ENCODE data around the gene FAM53B. TPM values are rescaled to one million over a fixed set of nuclear protein-coding genes. Genes with fewer than 3 reads are reported as not detected.

The FAM53B gene
- total RNA-seq, 1 donor from 2014 or later = 41.3 TPM

DNA sequence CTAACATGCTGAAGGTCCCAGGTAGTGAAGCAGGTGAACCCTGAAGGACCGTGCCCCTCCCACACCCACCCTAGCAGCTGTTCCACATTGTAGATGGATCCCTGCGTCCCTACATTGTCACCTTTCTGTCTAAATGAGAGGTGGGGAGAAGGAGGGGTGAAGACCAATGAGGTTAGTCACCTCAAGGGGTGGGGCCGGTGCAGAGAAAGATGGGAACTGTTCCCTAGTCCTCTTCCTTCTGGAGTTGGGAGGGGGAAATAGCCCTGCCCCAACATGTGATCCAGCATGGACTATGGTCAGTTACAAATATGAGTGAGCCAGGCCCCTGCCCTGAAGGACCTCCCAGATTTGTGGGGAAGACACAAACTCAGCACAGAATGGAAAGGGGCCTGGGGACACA lies 158.0 kb downstream of the FAM53B start:
- Mint-ChIP-seq H3K9me3 (peaks cover 6% of the 10 kb centered on the region), H3K27ac (ENCODE audit: unreplicated experiment) (no peak overlapping the region), H3K27me3 (ENCODE audit: low read depth) (no peaks in the 10 kb centered on the region), H3K4me3 (no peak overlapping the region), H3K4me1 (peaks cover 28% of the 10 kb centered on the region), H3K36me3 (ENCODE audit: low read depth) (no peaks in the 10 kb centered on the region)
- TF ChIP-seq, protein P1, sequence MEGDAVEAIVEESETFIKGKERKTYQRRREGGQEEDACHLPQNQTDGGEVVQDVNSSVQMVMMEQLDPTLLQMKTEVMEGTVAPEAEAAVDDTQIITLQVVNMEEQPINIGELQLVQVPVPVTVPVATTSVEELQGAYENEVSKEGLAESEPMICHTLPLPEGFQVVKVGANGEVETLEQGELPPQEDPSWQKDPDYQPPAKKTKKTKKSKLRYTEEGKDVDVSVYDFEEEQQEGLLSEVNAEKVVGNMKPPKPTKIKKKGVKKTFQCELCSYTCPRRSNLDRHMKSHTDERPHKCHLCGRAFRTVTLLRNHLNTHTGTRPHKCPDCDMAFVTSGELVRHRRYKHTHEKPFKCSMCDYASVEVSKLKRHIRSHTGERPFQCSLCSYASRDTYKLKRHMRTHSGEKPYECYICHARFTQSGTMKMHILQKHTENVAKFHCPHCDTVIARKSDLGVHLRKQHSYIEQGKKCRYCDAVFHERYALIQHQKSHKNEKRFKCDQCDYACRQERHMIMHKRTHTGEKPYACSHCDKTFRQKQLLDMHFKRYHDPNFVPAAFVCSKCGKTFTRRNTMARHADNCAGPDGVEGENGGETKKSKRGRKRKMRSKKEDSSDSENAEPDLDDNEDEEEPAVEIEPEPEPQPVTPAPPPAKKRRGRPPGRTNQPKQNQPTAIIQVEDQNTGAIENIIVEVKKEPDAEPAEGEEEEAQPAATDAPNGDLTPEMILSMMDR (conservative IDR thresholded peaks at IDR 0.05) = no peak
- no peak for DNase-seq (ENCODE audit: low read depth, low spot score)

DNA sequence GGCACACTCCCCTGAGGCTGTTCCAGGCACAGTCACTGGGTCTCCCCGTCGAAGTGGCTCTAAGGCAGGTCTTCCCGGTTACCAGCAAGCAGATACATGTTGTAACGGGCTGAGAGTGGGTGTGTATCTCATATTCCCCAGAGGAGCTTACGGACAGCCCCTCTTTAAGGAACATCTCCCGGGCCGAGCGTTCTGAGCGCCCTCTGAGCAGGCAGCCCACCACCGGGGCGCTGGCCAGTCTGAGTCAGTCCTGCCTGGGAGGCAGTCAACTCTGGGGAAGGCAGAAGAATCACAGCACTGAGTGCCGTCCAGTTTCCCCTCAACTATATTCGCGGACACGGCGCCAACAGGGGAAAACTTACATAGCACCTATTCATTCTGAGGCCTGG lies 165.2 kb downstream of the FAM53B start:
- no peaks in the 10 kb centered on the region for H3K4me1 Mint-ChIP-seq
- no peak for DNase-seq (ENCODE audit: low read depth, low spot score)
- no peak overlapping the region for H3K27ac Mint-ChIP-seq (ENCODE audit: unreplicated experiment)
- peaks cover 9% of the 10 kb centered on the region for H3K9me3 Mint-ChIP-seq
- TF ChIP-seq, protein P1 (conservative IDR thresholded peaks at IDR 0.05) = no peak
- H3K36me3 Mint-ChIP-seq (ENCODE audit: low read depth) = no peaks in the 10 kb centered on the region
- no peaks in the 10 kb centered on the region for H3K27me3 Mint-ChIP-seq (ENCODE audit: low read depth)
- no peak overlapping the region for H3K4me3 Mint-ChIP-seq

DNA sequence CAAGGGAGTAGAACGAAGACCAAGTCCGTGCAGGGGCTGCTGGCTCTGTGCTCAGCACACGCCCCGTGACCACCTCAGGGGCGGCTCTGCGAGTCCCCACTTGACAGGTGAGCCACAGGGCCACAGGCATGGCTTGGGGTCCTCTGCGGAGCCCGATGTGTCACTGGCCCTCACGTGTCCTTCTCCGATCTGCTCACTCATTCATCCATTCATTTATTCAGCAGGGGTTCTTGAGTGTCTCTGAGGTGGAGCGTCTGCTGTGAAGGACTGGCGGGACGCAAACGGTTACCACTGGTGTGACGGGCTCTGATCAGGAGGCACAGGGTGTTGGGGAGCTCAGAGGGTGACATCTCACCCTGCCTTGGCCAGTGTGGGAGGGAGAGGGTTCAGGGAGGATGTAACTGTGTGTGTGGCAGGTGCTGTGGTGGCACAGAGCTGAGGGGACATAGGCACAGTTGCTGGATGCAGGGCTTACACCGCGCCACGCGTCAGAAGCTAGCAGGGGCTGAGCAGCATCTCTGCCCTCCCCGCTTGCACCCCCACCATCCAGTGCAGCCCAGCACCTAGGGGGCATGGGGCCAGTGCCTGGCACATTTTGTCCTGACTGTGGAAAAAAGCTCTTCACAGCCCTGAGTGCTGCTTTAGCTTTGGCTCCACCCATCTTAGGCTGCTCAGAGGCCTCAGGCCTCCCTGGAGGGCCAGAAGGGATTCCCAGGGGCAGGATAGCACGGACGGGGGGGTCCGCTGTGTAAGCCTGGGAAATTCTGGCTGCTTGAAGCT lies 165.8 kb downstream of the FAM53B start:
- Mint-ChIP-seq H3K27me3 (ENCODE audit: low read depth) (no peaks in the 10 kb centered on the region), H3K27ac (ENCODE audit: unreplicated experiment) (no peak overlapping the region), H3K36me3 (ENCODE audit: low read depth) (no peaks in the 10 kb centered on the region), H3K4me1 (no peaks in the 10 kb centered on the region), H3K9me3 (peaks cover 9% of the 10 kb centered on the region), H3K4me3 (no peak overlapping the region)
- DNase-seq (ENCODE audit: low read depth, low spot score) = no peak
- TF ChIP-seq, protein P1 (conservative IDR thresholded peaks at IDR 0.05) = no peak

DNA sequence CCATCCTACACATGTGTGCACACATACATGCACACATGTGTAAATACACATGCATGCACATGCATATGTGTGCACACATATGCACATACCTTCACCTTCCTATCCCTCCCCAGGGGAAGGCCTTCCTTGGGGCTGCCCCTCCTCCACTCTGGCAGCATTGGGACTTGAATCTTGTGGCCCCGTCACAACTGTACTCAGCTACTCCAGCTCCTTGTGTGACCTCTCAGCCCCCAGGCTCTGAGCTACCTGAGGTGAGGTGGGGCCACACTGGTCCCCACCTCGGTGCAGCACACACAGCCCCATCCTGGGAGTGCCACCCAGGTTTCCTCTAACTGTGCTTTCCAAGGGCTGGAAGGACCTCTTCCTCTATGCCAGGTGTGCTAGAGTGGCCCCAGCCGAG lies 166.5 kb downstream of the FAM53B start:
- H3K36me3 Mint-ChIP-seq (ENCODE audit: low read depth) = no peaks in the 10 kb centered on the region
- DNase-seq (ENCODE audit: low read depth, low spot score) = no peak
- no peaks in the 10 kb centered on the region for H3K4me1 Mint-ChIP-seq
- H3K27ac Mint-ChIP-seq (ENCODE audit: unreplicated experiment) = no peak overlapping the region
- H3K27me3 Mint-ChIP-seq (ENCODE audit: low read depth) = no peaks in the 10 kb centered on the region
- TF ChIP-seq, protein P1 (conservative IDR thresholded peaks at IDR 0.05) = no peak
- H3K9me3 Mint-ChIP-seq = peaks cover 9% of the 10 kb centered on the region
- H3K4me3 Mint-ChIP-seq = no peak overlapping the region

DNA sequence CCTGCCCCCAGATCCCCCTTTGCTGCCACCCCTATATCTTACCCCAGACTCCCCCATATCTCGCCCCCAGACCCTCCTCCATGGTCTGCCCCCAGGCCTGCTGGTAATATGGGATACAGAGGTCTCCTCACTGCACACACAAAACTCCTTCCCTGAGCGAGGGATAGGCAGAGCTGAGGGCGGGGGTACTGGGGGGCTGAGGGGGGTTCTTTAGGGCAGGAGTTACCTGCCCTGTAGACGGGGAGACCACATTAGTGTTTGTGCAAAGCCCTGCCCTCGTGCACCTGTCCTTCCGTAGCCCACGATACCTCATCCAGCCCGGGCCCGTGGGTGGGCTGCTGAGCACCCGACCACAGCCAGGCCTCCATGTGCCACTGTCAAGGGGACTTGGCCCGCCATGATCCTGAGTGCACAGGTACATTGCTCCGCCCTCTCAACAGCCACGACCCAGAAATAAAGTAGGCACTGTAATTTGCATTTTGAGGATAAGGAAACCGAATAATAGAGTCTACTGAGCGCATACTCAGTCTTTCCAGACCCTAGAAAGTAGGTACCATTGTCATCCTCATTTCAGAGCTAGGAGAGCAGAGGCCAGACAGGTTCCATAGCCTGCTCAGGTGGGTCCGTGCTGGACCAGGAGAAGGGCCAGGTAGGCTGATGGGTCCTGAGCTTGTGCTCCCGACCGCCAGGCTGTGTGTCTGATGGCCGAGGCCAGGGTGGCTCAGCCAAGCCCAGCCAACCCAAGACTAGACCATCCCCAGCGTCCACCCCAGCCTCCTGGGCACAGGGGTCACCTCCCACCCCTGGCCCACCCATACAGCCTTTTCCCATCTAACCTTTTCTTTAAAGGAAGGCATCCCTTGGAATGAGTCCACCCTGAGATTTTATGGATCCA lies 167.4 kb downstream of the FAM53B start:
- DNase-seq (ENCODE audit: low read depth, low spot score) = no peak
- no peak overlapping the region for H3K4me3 Mint-ChIP-seq

More for the DNA sequence above, 167.4 kb downstream of the FAM53B start:
- no peak overlapping the region for H3K27ac Mint-ChIP-seq (ENCODE audit: unreplicated experiment)
- no peaks in the 10 kb centered on the region for H3K36me3 Mint-ChIP-seq (ENCODE audit: low read depth)
- no peaks in the 10 kb centered on the region for H3K27me3 Mint-ChIP-seq (ENCODE audit: low read depth)
- TF ChIP-seq, protein P1 (conservative IDR thresholded peaks at IDR 0.05) = no peak
- no peaks in the 10 kb centered on the region for H3K4me1 Mint-ChIP-seq
- H3K9me3 Mint-ChIP-seq = peaks cover 9% of the 10 kb centered on the region
